GM18502 (cell line): ENCODE data around the gene MYRF.

Experiments
- ATAC-seq: cut with Tn5 transposase; IDR thresholded peaks from one replicate; pipeline ENCODE4 v1.9.1; 2021; ENCODE audit warnings: mild to moderate bottlenecking; ENCODE audit not compliant: unreplicated experiment, poor library complexity

MYRF gene

GRCh38 chr11:61773809-61774208, 21.4 kb downstream of the MYRF start:
- no peak for ATAC-seq

DNA sequence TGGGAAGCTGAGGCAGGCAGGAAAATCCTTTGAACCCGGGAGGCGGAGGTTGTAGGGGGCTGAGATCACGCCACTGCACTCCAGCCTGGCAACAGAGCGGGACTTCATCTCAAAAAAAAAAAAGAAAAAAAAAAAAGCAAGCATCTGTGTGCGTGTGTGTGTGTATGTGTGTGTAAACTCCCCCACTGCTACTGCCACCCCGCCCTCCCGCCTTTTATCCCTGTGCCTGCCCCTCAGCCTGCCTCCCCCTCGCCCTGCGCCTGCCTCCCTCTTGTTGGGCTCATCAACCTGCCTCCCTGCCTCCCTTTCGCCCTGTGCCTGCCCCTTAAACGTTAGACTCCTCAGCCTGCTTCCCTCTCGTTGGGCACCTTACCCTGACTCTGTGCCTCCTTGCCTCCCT, 22.0 kb downstream of the MYRF start:
- ATAC-seq = no peak

DNA sequence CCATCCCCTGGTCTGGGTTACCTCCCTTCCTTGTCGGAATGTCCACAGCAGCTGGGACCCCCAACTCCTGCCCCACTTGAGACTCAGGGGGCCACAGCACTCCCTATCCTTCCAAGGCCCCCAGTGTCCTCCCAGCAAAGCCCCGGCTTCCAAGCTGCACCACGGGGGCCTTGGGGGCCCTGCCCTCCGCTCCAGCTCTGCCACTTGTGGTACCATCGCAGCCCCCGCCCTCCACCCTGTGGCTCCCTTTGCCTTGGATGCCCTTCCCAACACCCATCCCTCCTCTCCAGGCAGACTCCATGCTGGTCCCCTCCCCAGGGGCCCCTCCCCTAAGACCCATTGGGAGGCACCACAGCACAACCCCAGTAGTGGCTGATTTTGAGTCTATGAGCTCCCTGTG, 22.7 kb downstream of the MYRF start:
- ATAC-seq = no peak

GRCh38 chr11:61775606-61776554, 23.4 kb downstream of the MYRF start:
- no peak for ATAC-seq

- ATAC-seq = no peak
These were observed 24.2 kb downstream of the MYRF start for GRCh38 chr11:61776561-61777075.

- no peak for ATAC-seq
These were observed 25.0 kb downstream of the MYRF start for GRCh38 chr11:61777234-61778090.

- no peak for ATAC-seq
These were observed 26.0 kb downstream of the MYRF start for GRCh38 chr11:61778357-61778886.

- no peak for ATAC-seq
These were observed 26.6 kb downstream of the MYRF start for GRCh38 chr11:61778920-61779650.

GRCh38 chr11:61779666-61780525, 27.5 kb downstream of the MYRF start:
- no peak for ATAC-seq

DNA sequence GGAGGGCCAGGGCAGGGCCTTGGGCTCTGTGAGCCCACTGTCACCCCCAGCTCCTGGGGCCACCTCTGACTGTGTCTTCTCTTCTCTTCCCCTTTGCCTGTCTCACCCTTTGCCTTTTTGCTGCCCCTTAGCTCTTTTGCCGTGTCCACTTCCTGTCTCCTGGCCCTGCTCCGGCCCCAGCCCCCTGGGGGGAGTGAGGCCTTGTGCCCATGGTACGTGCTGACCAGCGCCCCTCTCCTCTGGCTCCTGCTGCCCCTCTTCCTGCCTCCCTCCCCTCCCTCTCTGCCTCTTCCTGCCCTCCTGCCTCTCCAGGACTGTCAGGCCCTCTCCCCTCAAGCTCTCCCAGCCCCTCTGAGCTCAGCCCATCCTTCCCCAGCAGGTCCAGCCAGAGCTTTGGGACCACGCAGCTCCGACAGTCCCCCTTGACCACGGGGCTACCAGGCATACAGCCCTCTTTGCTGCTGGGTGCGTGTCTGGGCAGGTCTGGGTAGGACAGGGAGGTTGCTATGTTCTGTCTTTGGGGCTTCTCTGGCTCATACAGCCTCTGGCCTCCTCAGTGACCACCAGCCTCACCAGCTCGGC, 28.2 kb downstream of the MYRF start:
- ATAC-seq = no peak

- ATAC-seq = no peak
These were observed 29.1 kb downstream of the MYRF start for GRCh38 chr11:61781585-61781984.

DNA sequence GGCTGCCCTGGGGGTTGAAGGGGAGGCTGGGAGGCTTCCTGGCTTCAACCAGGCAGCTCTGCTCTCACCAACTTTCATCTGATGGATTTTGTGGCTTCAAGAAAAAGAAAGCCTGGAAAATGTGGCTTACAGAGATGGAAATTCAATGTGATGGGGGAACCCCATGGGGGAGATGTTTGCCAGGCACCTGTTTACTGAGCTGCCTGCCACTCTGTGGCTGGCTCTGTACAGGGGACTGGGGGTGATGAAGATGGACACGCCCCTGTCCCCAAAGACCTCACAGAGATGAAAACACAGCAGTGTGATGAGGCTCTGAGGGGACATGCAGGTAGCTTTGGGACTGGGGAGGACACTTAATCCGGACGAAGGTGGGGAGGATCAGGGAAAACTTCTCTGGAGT, 29.9 kb downstream of the MYRF start:
- no peak for ATAC-seq

DNA sequence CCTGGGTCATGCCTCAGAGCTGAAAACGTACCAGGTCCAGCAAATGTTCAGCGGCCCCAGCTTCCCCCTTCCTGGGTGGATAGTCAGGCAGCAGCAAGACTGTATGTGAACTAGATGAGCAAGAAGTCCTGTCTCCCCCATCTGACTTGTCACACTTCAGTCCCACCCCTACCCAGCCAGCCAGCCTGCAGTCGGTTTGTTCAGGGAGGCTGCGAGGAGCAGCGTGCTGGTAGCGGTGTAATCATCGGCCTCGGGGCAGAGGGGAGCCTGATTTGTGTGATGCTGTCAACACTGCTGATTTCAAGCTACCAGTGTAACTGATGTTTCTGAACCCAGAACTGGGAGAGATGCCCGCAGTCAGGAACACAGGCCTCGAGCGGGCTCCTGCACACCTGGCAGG, 30.4 kb downstream of the MYRF start:
- no peak for ATAC-seq

DNA sequence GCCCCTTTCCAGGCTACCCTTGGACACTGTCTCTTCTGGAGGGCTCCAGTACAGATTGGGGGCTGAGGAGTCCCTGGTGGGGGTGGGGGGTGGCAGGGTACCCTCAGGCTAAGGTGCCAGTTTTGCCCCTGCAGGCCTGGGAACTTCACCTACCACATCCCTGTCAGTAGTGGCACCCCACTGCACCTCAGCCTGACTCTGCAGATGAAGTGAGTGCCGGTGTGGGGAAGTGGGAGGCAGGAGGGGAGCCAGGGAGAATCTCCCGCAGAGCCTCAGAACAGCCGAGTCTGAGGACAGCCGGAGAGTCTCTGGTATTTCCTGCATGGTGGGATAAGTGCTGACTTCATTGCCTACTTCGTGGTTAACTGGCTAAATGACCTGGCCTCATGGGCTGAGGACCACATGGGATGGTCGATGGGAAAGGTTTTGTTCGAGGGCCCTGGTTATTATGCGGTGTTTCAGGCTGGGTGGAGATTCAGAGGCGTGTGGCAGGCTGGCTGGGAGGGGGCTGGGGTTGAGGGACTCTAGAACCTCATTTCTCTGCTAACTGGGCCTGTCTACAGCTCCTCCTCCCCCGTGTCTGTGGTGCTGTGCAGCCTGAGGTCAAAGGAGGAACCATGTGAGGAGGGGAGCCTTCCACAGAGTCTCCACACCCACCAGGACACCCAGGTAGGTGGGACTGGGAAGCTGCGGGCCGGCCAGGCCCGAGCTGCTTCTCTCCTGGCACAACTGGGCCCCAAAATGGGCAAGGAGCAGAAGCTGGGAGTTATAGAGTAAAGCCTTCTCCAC, 31.5 kb downstream of the MYRF start:
- ATAC-seq = no peak

DNA sequence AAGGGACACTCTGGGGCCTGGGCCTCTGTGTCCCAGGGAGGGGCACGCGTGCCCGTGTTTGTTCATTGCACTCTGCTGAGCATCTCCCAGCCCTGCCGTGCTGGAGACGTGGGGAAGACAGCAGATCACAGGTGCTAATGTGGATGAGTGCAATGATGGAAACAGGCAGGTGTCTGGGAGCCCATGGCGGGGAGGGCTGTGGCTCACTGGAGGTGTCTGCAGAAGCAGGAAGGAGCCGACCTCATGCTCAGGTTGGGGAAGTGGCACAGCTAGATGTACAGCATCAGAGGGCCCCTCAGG, 32.0 kb downstream of the MYRF start:
- no peak for ATAC-seq

DNA sequence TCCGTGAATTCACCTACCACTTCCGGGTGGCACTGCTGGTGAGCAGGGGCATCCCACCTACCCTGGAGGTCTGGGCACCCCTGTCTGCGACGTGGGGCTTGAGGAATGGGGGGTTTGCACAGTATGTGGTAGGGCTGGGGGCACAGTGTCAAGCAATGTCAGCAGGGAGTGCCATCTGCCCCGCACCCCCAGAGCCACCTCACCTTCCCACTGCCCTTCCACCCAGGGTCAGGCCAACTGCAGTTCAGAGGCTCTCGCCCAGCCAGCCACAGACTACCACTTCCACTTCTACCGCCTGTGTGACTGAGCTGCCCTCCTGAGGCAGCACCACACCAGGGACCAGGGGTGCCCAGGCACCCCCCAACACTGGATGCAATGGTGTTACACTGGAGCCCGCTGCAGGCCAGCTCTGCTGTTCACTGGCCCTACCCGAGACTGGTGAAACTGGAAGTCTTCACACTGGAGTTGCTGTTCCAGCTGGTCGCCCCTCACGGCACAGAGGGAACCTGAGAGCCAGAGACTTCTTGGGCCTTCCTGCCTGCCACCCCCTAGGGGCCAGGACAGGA, 33.5 kb downstream of the MYRF start:
- no peak for ATAC-seq

- ATAC-seq = no peak
These were observed 35.6 kb downstream of the MYRF start for GRCh38 chr11:61787928-61788491.
